Astrocyte (in vitro differentiated cells and primary cell): Measurements from ENCODE around the gene ELAC2. TPM values are rescaled to one million over a fixed set of nuclear protein-coding genes. Genes with fewer than 3 reads are reported as not detected.

Source experiments
- DNase-seq: peaks from one replicate; pipeline ENCODE4 v3.0.0-alpha.2; 2010; ENCODE audit warnings: low read depth
- FAIRE-seq: peaks from 2 replicates; lab custom pipeline; 2011; peaks lifted over from hg19 to GRCh38; lab: Jason Lieb, UNC
- H2AFZ ChIP-seq: 2 replicates; pipeline ENCODE4 v1.6.0; 2012; ENCODE audit warnings: low read depth, low read length, inconsistent platforms
- H3K27ac ChIP-seq: 2 replicates; pipeline ENCODE4 v1.5.1; 2011; ENCODE audit warnings: low read depth, low read length, inconsistent platforms
- H3K27me3 ChIP-seq: 2 replicates; pipeline ENCODE4 v1.6.0; 2011; ENCODE audit warnings: low read length, inconsistent platforms; ENCODE audit not compliant: insufficient read depth
- H3K36me3 ChIP-seq: 2 replicates; pipeline ENCODE4 v1.5.1; 2011; ENCODE audit warnings: low read length, inconsistent platforms; ENCODE audit not compliant: insufficient read depth
- H3K4me1 ChIP-seq: 2 replicates; pipeline ENCODE4 v1.5.1; 2011; ENCODE audit warnings: low read length, inconsistent platforms; ENCODE audit not compliant: insufficient read depth
- H3K4me2 ChIP-seq: 2 replicates; pipeline ENCODE4 v1.6.0; 2012; ENCODE audit warnings: low read length, inconsistent platforms
- H3K4me3 ChIP-seq: 2 replicates; pipeline ENCODE4 v1.5.1; 2011; ENCODE audit warnings: low read depth, mild to moderate bottlenecking, low read length, inconsistent platforms; ENCODE audit not compliant: insufficient read depth
- H3K79me2 ChIP-seq: 2 replicates; pipeline ENCODE4 v1.6.0; 2012; ENCODE audit warnings: mild to moderate bottlenecking, low read length, inconsistent platforms; ENCODE audit not compliant: insufficient read depth
- H3K9ac ChIP-seq: 2 replicates; pipeline ENCODE4 v1.6.0; 2012; ENCODE audit warnings: mild to moderate bottlenecking, low read length, inconsistent platforms
- H3K9me3 ChIP-seq: 2 replicates; pipeline ENCODE4 v1.5.1; 2012; ENCODE audit warnings: low read depth, mild to moderate bottlenecking, low read length, inconsistent platforms; ENCODE audit not compliant: insufficient read depth
- H4K20me1 ChIP-seq: 2 replicates; pipeline ENCODE4 v1.6.0; 2012; ENCODE audit warnings: low read length, inconsistent platforms; ENCODE audit not compliant: insufficient read depth
- H3K27ac Mint-ChIP-seq: one replicate; pipeline ENCODE4 v1.8.0; 2021; ENCODE audit warnings: mild to moderate bottlenecking, mixed read lengths; ENCODE audit not compliant: unreplicated experiment
- H3K27me3 Mint-ChIP-seq: one replicate; pipeline ENCODE4 v1.8.0; 2021; ENCODE audit warnings: low read depth, mixed read lengths; ENCODE audit not compliant: unreplicated experiment
- H3K36me3 Mint-ChIP-seq: one replicate; pipeline ENCODE4 v1.8.0; 2021; ENCODE audit warnings: low read depth, mixed read lengths; ENCODE audit not compliant: unreplicated experiment
- H3K4me1 Mint-ChIP-seq: one replicate; pipeline ENCODE4 v1.8.0; 2021; ENCODE audit warnings: low read depth, mixed read lengths; ENCODE audit not compliant: unreplicated experiment
- H3K4me3 Mint-ChIP-seq: one replicate; pipeline ENCODE4 v1.8.0; 2021; ENCODE audit warnings: mild to moderate bottlenecking, moderate library complexity, mixed read lengths; ENCODE audit not compliant: unreplicated experiment
- H3K9me3 Mint-ChIP-seq: one replicate; pipeline ENCODE4 v1.8.0; 2021; ENCODE audit warnings: mild to moderate bottlenecking, mixed read lengths; ENCODE audit not compliant: unreplicated experiment
- EZH2 ChIP-seq: IDR thresholded peaks from 2 replicates; pipeline ENCODE4 v1.6.1; 2012; ENCODE audit warnings: mild to moderate bottlenecking, low read length, inconsistent platforms; ENCODE audit not compliant: insufficient read depth
- total RNA-seq: library from RNA; stranded (reverse); gene quantifications from 2 replicates; pipeline ENCODE4 v1.2.1, GENCODE V29; 2021
- TF ChIP-seq, protein P1 (sequence below): IDR thresholded peaks from 2 replicates; pipeline ENCODE4 v1.5.1; 2011; ENCODE audit warnings: low read depth, mild to moderate bottlenecking, inconsistent platforms, low read length, moderate library complexity; ENCODE audit not compliant: insufficient read depth

ELAC2 gene
- total RNA-seq, 1 donor from 2014 or later: 63.2 TPM

DNA sequence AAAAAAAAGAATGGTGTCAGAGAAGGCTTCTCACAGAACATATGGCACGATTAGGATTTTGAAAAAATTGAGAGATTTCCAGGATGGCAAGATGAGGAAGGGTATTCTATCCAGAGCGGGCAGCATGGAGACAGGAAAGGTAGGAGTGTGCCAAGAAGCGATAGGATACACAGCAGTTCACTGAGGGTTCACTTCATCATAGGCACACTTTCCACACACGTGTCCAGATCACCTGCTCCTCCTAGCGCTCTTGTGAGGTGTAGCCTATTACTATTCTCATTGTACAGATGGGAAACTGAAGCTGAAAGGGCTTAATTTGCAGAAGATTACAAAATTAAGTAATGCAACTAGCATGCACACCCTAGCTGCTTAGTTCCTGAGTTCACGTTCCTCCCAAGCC, 6.2 kb upstream of the ELAC2 start:
- H3K4me3 ChIP-seq: no peak overlapping the region
- no peak overlapping the region for H3K9ac ChIP-seq
- peak overlapping the region; percentile 29 for H3K4me2 ChIP-seq
- Mint-ChIP-seq H3K9me3 (no peaks in the 10 kb centered on the region), H3K4me3 (no peak overlapping the region), H3K27me3 (peaks cover 9% of the 10 kb centered on the region), H3K27ac (no peak overlapping the region), H3K4me1 (no peaks in the 10 kb centered on the region), H3K36me3 (no peaks in the 10 kb centered on the region)
- H3K36me3 ChIP-seq: no peaks in the 10 kb centered on the region
- no peaks in the 10 kb centered on the region for H3K79me2 ChIP-seq
- no peak for DNase-seq
- H3K9me3 ChIP-seq: no peaks in the 10 kb centered on the region
- no peak for FAIRE-seq
- no peaks in the 10 kb centered on the region for H3K27me3 ChIP-seq
- no peaks in the 10 kb centered on the region for H3K4me1 ChIP-seq
- no peaks in the 10 kb centered on the region for H4K20me1 ChIP-seq
- TF ChIP-seq EZH2: no peak
- TF ChIP-seq, protein P1, sequence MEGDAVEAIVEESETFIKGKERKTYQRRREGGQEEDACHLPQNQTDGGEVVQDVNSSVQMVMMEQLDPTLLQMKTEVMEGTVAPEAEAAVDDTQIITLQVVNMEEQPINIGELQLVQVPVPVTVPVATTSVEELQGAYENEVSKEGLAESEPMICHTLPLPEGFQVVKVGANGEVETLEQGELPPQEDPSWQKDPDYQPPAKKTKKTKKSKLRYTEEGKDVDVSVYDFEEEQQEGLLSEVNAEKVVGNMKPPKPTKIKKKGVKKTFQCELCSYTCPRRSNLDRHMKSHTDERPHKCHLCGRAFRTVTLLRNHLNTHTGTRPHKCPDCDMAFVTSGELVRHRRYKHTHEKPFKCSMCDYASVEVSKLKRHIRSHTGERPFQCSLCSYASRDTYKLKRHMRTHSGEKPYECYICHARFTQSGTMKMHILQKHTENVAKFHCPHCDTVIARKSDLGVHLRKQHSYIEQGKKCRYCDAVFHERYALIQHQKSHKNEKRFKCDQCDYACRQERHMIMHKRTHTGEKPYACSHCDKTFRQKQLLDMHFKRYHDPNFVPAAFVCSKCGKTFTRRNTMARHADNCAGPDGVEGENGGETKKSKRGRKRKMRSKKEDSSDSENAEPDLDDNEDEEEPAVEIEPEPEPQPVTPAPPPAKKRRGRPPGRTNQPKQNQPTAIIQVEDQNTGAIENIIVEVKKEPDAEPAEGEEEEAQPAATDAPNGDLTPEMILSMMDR: no peak
- no peak overlapping the region for H2AFZ ChIP-seq
- no peak overlapping the region for H3K27ac ChIP-seq

DNA sequence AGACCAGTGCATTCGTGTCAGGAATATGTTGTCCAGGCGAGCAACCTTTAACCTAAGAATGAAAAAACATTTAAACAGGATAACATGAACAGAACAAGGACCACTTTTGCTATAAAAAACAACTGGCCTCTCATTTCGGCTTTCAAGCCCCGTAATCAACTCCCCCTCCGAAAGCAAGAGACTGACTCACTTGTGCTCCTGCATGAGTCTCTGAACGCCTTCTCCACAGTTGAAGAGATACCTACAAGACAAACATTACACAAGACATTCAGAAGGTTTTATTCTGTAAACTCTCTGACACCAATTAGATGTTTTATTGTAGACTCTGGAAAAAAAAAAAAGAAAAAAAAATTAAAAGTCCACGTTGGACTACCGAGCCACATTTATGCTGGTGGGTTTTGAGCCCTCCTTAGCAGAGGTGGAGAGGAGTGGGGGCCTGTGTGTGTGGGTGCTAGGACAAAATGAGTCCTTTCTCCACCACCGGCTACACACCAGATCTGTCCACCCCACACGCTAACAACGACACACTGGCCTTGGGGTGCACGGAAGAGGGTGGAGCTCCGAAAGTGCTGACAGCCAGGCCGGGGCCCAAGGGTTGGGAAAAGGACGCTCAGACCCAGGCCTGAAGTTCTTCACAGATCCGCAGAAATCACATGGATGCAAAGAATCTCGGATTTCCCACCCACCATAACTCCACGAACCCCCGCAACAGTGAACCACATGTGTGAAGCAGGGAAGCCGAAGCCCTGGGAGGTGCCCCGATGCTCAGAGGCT, 759 bp downstream of the ELAC2 start:
- Histone ChIP-seq H3K4me1 (peaks cover 7% of the 10 kb centered on the region), H3K4me3 (peak overlapping the region; percentile 78), H4K20me1 (peaks cover 9% of the 10 kb centered on the region), H3K9me3 (no peaks in the 10 kb centered on the region), H2AFZ (peak overlapping the region; percentile 91), H3K9ac (peak overlapping the region; percentile 84), H3K4me2 (peak overlapping the region; percentile 90), H3K27me3 (no peaks in the 10 kb centered on the region), H3K36me3 (peaks cover 37% of the 10 kb centered on the region), H3K27ac (peak overlapping the region; percentile 54), H3K79me2 (peaks cover 19% of the 10 kb centered on the region)
- peaks cover 7% of the 10 kb centered on the region for H3K36me3 Mint-ChIP-seq
- no peaks in the 10 kb centered on the region for H3K9me3 Mint-ChIP-seq
- H3K4me3 Mint-ChIP-seq: peak overlapping the region; percentile 95
- peaks cover 14% of the 10 kb centered on the region for H3K4me1 Mint-ChIP-seq
- H3K27ac Mint-ChIP-seq: peak overlapping the region; percentile 91
- DNase-seq (no peak), FAIRE-seq (no peak)
- no peaks in the 10 kb centered on the region for H3K27me3 Mint-ChIP-seq
- TF ChIP-seq, protein P1: no peak
- no peak for TF ChIP-seq EZH2

DNA sequence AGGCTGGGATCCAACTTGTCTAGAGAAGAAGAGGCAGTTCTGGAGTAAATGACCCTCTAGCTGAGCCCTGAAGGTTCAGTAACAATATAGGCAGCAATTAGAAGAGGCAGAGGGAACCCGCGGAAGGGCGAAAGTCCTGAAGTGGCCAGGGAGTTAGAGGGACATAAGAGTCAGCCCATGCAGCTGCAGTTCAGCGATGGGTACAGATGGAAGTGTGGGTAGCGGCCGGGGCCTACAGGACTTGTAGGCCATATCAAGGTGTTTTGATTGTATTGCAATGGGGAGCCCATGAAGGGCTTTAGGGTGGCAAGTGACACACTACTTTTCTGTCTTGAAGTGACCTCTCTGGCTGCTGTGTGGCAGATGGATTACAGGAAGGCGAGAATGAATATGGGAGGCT, 3.0 kb downstream of the ELAC2 start:
- FAIRE-seq: no peak
- TF ChIP-seq EZH2: no peak
- TF ChIP-seq, protein P1: no peak
- Mint-ChIP-seq H3K9me3 (no peaks in the 10 kb centered on the region), H3K27me3 (no peaks in the 10 kb centered on the region), H3K27ac (peak overlapping the region; percentile 60), H3K4me3 (no peak overlapping the region), H3K36me3 (peaks cover 13% of the 10 kb centered on the region), H3K4me1 (peaks cover 14% of the 10 kb centered on the region)
- Histone ChIP-seq H3K4me1 (peaks cover 7% of the 10 kb centered on the region), H3K4me3 (no peak overlapping the region), H3K79me2 (peaks cover 19% of the 10 kb centered on the region), H3K4me2 (no peak overlapping the region), H3K27ac (no peak overlapping the region), H3K27me3 (no peaks in the 10 kb centered on the region), H3K9ac (no peak overlapping the region), H2AFZ (no peak overlapping the region), H3K9me3 (no peaks in the 10 kb centered on the region), H4K20me1 (peaks cover 17% of the 10 kb centered on the region), H3K36me3 (peaks cover 57% of the 10 kb centered on the region)
- DNase-seq: no peak
